Measurements from ENCODE around the gene TNFRSF13B. TPM values are rescaled to one million over a fixed set of nuclear protein-coding genes. Genes with fewer than 3 reads are reported as not detected.
A peak's percentile ranks its signal among the peaks of the same experiment; 100 is the strongest.
"Not testable (repeated sequence)": the region's sequence is repeated elsewhere in the genome, so short reads cannot be mapped to it uniquely, and the experiment has no call there.

Gene TNFRSF13B
- total and polyA plus RNA-seq, 12 donors, result 0.18 to 0.48 TPM; not detected in 10

- TF ChIP-seq POLR2A (IDR thresholded peaks at IDR 0.05), result no peak
- TF ChIP-seq, protein P1, sequence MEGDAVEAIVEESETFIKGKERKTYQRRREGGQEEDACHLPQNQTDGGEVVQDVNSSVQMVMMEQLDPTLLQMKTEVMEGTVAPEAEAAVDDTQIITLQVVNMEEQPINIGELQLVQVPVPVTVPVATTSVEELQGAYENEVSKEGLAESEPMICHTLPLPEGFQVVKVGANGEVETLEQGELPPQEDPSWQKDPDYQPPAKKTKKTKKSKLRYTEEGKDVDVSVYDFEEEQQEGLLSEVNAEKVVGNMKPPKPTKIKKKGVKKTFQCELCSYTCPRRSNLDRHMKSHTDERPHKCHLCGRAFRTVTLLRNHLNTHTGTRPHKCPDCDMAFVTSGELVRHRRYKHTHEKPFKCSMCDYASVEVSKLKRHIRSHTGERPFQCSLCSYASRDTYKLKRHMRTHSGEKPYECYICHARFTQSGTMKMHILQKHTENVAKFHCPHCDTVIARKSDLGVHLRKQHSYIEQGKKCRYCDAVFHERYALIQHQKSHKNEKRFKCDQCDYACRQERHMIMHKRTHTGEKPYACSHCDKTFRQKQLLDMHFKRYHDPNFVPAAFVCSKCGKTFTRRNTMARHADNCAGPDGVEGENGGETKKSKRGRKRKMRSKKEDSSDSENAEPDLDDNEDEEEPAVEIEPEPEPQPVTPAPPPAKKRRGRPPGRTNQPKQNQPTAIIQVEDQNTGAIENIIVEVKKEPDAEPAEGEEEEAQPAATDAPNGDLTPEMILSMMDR (IDR thresholded peaks at IDR 0.05), result no peak
- Histone ChIP-seq H3K4me1 (replicated peaks in 1 of 2) (no peaks in the 10 kb centered on the region), H3K36me3 (replicated peaks in 1 of 2) (no peaks in the 10 kb centered on the region), H3K4me3 (no peak overlapping the region), H3K27me3 (peaks cover 6% of the 10 kb centered on the region), H3K9me3 (replicated peaks in 1 of 3) (no peaks in the 10 kb centered on the region), H3K27ac (no peak overlapping the region)
- WGBS, 4 donors, result 53 to 61% (median 59%) methylated on average over 13 of the region's 13 CpGs
- intact Hi-C loops (cut with DNase I), result no loop called here
- DNase-seq, result peak in 2 of 7 donors; percentile 7 to 18
These were observed 62.3 kb downstream of the TNFRSF13B start for GRCh38 chr17:16909472-16910246.

GRCh38 chr17:16908273-16908672, 63.6 kb downstream of the TNFRSF13B start:
- intact Hi-C loops (cut with DNase I), result no loop called here
- no peak overlapping the region for H3K27ac ChIP-seq
- H3K4me3 ChIP-seq, result no peak overlapping the region
- H3K27me3 ChIP-seq, result peaks cover 4% of the 10 kb centered on the region
- no peaks in the 10 kb centered on the region for H3K36me3 ChIP-seq (replicated peaks in 1 of 2)
- 75 to 96% (median 82%) methylated on average over 2 to 3 of the region's 3 CpGs for WGBS, 4 donors
- no peaks in the 10 kb centered on the region for H3K4me1 ChIP-seq (replicated peaks in 1 of 2)
- H3K9me3 ChIP-seq (replicated peaks in 1 of 3), result no peaks in the 10 kb centered on the region
- peak in 2 of 7 donors; percentile 2 to 25 for DNase-seq
- TF ChIP-seq, protein P1 (IDR thresholded peaks at IDR 0.05), result no peak
- TF ChIP-seq POLR2A (IDR thresholded peaks at IDR 0.05), result no peak

- peaks cover 3% of the 10 kb centered on the region for H3K27me3 ChIP-seq
- no peaks in the 10 kb centered on the region for H3K4me1 ChIP-seq (replicated peaks in 1 of 2)
- WGBS, 4 donors, result 72 to 84% (median 80%) methylated on average over 4 of the region's 4 CpGs
- no peak overlapping the region for H3K27ac ChIP-seq
- TF ChIP-seq POLR2A (IDR thresholded peaks at IDR 0.05), result no peak
- TF ChIP-seq, protein P1 (IDR thresholded peaks at IDR 0.05), result no peak
- intact Hi-C loops (cut with DNase I), result no loop called here
- no peaks in the 10 kb centered on the region for H3K36me3 ChIP-seq (replicated peaks in 1 of 2)
- H3K4me3 ChIP-seq, result no peak overlapping the region
- H3K9me3 ChIP-seq (replicated peaks in 1 of 3), result no peaks in the 10 kb centered on the region
- no peak for DNase-seq
These were observed 65.2 kb downstream of the TNFRSF13B start for GRCh38 chr17:16906680-16907079.

DNA sequence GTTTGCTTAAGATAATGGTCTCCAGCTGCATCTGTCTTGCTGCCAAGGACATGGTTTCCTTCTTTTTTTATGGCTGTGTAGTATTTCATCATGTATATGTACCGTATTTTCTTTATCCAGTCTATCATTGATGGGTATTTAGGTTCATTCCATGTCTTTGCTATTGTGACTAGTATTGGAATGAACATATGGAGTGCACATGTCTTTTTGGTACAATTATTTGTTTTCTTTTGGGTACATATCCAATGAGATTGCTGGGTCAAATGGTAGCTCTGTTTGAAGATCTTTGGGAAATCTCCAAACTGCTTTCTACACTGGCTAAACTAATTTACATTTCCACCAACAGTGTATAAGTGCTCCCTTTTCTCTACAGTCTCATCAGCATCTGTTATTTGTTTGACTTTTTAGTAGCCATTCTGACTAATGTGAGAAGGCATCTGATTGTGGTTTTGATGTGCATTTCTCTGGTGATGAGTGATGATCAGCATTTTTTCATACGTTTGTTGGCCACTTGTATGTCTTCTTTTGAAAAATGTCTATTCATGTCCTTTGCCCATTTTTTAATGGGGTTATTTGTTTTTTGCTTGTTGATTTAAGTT, 66.2 kb downstream of the TNFRSF13B start:
- Histone ChIP-seq H3K27me3 (peaks cover 3% of the 10 kb centered on the region), H3K4me1 (replicated peaks in 1 of 2) (no peaks in the 10 kb centered on the region), H3K36me3 (replicated peaks in 1 of 2) (no peaks in the 10 kb centered on the region), H3K4me3 (no peak overlapping the region), H3K27ac (no peak overlapping the region), H3K9me3 (replicated peaks in 1 of 3) (no peaks in the 10 kb centered on the region)
- TF ChIP-seq, protein P1 (IDR thresholded peaks at IDR 0.05), result no peak
- TF ChIP-seq POLR2A (IDR thresholded peaks at IDR 0.05), result no peak
- 40 to 57% (median 43%) methylated on average over 2 of the region's 2 CpGs for WGBS, 4 donors
- DNase-seq, result no peak
- intact Hi-C loops (cut with DNase I), result no loop called here

GRCh38 chr17:16903070-16903469, 68.8 kb downstream of the TNFRSF13B start:
- H3K9me3 ChIP-seq (replicated peaks in 1 of 3); H3K4me3 ChIP-seq; H3K27ac ChIP-seq; intact Hi-C loops (cut with DNase I); H3K36me3 ChIP-seq (replicated peaks in 1 of 2); H3K4me1 ChIP-seq (replicated peaks in 1 of 2); H3K27me3 ChIP-seq: not testable (repeated sequence)
- 68 to 88% (median 73%) methylated on average over 3 of the region's 3 CpGs for WGBS, 4 donors
- DNase-seq, result peak in 1 of 7 donors; percentile 1
